ENCODE measurements around the gene KANSL3.
"Not testable (repeated sequence)": the region's sequence is repeated elsewhere in the genome, so short reads cannot be mapped to it uniquely, and the experiment has no call there.

The KANSL3 gene

GRCh38 chr2:96654791-96655190 is 16.7 kb upstream of the KANSL3 start:
- not testable (repeated sequence) for DNase-seq

- no peak for DNase-seq
These were observed 13.7 kb upstream of the KANSL3 start for GRCh38 chr2:96651793-96652192.

- DNase-seq: no peak
These were observed 11.2 kb upstream of the KANSL3 start for GRCh38 chr2:96649342-96649741.

- no peak for DNase-seq
These were observed 10.3 kb upstream of the KANSL3 start for GRCh38 chr2:96648306-96648930.

GRCh38 chr2:96647681-96648080 is 9.6 kb upstream of the KANSL3 start:
- no peak for DNase-seq

GRCh38 chr2:96642564-96643360 is 4.7 kb upstream of the KANSL3 start, which contains the start of gene FER1L5:
Gene FER1L5 (plus strand): TSS chr2:96642764. CDS start chr2:96642837, 73 bp downstream.
- DNase-seq: no peak

GRCh38 chr2:96637385-96638143 is 548 bp downstream of the KANSL3 start:
- DNase-seq: peak; percentile 45

- no peak for DNase-seq
These were observed 1.5 kb downstream of the KANSL3 start for GRCh38 chr2:96636551-96637171.

- DNase-seq: no peak
These were observed 4.5 kb downstream of the KANSL3 start for GRCh38 chr2:96633641-96634040.

- no peak for DNase-seq
These were observed 6.2 kb downstream of the KANSL3 start for GRCh38 chr2:96631804-96632435.

GRCh38 chr2:96626553-96626942 is 11.6 kb downstream of the KANSL3 start:
- no peak for DNase-seq

GRCh38 chr2:96625571-96626552 is 12.2 kb downstream of the KANSL3 start:
- DNase-seq: no peak

GRCh38 chr2:96623116-96623515 is 15.0 kb downstream of the KANSL3 start:
- DNase-seq: no peak

GRCh38 chr2:96622544-96622943 is 15.6 kb downstream of the KANSL3 start:
- DNase-seq: no peak

- DNase-seq: no peak
These were observed 19.4 kb downstream of the KANSL3 start for GRCh38 chr2:96618596-96619283.

GRCh38 chr2:96617012-96617411 is 21.1 kb downstream of the KANSL3 start:
- DNase-seq: no peak

- DNase-seq: no peak
These were observed 21.6 kb downstream of the KANSL3 start for GRCh38 chr2:96616535-96616934.

GRCh38 chr2:96616128-96616527 is 22.0 kb downstream of the KANSL3 start:
- DNase-seq: no peak

GRCh38 chr2:96608469-96609455 is 29.4 kb downstream of the KANSL3 start:
- no peak for DNase-seq

GRCh38 chr2:96604104-96604503 is 34.0 kb downstream of the KANSL3 start:
- DNase-seq: no peak

All from NCI-H1105 treated with DMSO at 0.1 percent for 48 hours (cell line).